ENCODE data around the gene LRIG2. TPM values are rescaled to one million over a fixed set of nuclear protein-coding genes. Genes with fewer than 3 reads are reported as not detected.

LRIG2 gene
- total and polyA plus RNA-seq, 2 of the 13 experiments (the other 11 are each of a cell fraction or from before 2014, with no cell fraction given): 8.1 to 12.2 TPM

DNA sequence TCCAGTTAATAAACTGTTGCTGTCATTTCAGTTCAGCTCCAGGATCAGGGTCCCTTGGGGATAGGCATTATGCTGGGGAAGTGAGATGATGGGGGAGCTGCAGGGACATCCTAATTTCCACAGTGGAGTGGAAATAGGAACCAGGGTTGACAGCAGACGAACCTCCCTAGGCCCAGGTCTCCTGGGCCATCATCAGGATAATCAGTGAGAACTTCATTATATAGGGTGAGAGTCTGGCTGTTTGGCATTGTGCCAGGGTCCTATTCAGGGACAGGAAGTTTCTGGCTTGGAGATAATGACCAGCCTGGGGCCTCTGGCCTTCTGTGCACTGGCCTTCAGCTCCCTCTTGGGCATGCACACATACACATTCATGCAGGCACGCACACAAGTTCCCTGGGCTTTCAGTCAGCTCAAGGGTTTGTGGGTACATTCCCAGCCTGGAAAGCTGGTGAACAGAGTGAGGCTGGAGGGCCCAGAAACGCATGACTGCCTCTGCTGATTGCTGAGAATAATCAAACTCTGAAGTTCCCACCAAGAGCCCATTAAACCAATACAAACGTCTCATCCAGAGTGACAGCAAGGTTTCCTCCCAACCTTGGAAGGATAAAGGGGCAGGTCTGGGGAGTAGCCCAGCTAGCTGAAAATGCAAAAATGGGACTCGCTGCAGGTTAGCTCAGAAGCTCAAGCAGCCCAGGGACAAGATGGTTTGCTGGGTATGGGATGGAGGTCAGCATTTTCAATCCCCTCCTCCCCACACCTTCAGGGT is 13.9 kb upstream of the LRIG2 start (continued):
- TF ChIP-seq ZNF121 (CRISPR knock-in tag; IDR thresholded peaks at IDR 0.05) (no peak), THAP11 (CRISPR knock-in tag; IDR thresholded peaks at IDR 0.05) (no peak), MTA1 (CRISPR knock-in tag; IDR thresholded peaks at IDR 0.05; ENCODE audit: borderline replicate concordance) (no peak), NFIB (CRISPR knock-in tag; IDR thresholded peaks at IDR 0.05; ENCODE audit: borderline replicate concordance) (no peak), HNRNPL (IDR thresholded peaks at IDR 0.05; ENCODE audit: low read depth, low read length) (no peak), SIN3A (IDR thresholded peaks at IDR 0.05; ENCODE audit: borderline replicate concordance, low read depth, low read length) (no peak), ZNF383 (CRISPR knock-in tag; IDR thresholded peaks at IDR 0.05; ENCODE audit: borderline replicate concordance) (no peak), SMAD9 (CRISPR knock-in tag; IDR thresholded peaks at IDR 0.05) (no peak), BRD4 (CRISPR knock-in tag; IDR thresholded peaks at IDR 0.05) (no peak), TBL1XR1 (IDR thresholded peaks at IDR 0.05; ENCODE audit: borderline replicate concordance, low read length, partially characterized antibody) (no peak), MTA3 (CRISPR knock-in tag; IDR thresholded peaks at IDR 0.05) (no peak), ZNF775 (CRISPR knock-in tag; IDR thresholded peaks at IDR 0.05; ENCODE audit: borderline replicate concordance) (no peak), ELF1 (CRISPR knock-in tag; IDR thresholded peaks at IDR 0.05) (no peak), SMC3 (IDR thresholded peaks at IDR 0.05; ENCODE audit: low read length) (no peak), JARID2 (CRISPR knock-in tag; IDR thresholded peaks at IDR 0.05; ENCODE audit: insufficient replicate concordance) (no peak)
- TF ChIP-seq, protein P1, sequence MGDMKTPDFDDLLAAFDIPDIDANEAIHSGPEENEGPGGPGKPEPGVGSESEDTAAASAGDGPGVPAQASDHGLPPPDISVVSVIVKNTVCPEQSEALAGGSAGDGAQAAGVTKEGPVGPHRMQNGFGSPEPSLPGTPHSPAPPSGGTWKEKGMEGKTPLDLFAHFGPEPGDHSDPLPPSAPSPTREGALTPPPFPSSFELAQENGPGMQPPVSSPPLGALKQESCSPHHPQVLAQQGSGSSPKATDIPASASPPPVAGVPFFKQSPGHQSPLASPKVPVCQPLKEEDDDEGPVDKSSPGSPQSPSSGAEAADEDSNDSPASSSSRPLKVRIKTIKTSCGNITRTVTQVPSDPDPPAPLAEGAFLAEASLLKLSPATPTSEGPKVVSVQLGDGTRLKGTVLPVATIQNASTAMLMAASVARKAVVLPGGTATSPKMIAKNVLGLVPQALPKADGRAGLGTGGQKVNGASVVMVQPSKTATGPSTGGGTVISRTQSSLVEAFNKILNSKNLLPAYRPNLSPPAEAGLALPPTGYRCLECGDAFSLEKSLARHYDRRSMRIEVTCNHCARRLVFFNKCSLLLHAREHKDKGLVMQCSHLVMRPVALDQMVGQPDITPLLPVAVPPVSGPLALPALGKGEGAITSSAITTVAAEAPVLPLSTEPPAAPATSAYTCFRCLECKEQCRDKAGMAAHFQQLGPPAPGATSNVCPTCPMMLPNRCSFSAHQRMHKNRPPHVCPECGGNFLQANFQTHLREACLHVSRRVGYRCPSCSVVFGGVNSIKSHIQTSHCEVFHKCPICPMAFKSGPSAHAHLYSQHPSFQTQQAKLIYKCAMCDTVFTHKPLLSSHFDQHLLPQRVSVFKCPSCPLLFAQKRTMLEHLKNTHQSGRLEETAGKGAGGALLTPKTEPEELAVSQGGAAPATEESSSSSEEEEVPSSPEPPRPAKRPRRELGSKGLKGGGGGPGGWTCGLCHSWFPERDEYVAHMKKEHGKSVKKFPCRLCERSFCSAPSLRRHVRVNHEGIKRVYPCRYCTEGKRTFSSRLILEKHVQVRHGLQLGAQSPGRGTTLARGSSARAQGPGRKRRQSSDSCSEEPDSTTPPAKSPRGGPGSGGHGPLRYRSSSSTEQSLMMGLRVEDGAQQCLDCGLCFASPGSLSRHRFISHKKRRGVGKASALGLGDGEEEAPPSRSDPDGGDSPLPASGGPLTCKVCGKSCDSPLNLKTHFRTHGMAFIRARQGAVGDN (CRISPR knock-in tag; IDR thresholded peaks at IDR 0.05): peak; percentile 50
- TF ChIP-seq, protein P2, sequence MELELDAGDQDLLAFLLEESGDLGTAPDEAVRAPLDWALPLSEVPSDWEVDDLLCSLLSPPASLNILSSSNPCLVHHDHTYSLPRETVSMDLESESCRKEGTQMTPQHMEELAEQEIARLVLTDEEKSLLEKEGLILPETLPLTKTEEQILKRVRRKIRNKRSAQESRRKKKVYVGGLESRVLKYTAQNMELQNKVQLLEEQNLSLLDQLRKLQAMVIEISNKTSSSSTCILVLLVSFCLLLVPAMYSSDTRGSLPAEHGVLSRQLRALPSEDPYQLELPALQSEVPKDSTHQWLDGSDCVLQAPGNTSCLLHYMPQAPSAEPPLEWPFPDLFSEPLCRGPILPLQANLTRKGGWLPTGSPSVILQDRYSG (CRISPR knock-in tag; IDR thresholded peaks at IDR 0.05): no peak
- TF ChIP-seq, protein P3, sequence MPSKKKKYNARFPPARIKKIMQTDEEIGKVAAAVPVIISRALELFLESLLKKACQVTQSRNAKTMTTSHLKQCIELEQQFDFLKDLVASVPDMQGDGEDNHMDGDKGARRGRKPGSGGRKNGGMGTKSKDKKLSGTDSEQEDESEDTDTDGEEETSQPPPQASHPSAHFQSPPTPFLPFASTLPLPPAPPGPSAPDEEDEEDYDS (CRISPR knock-in tag; IDR thresholded peaks at IDR 0.05): no peak

Measured in HepG2 (cell line).